Measurements from ENCODE around the gene ALG14. TPM values are rescaled to one million over a fixed set of nuclear protein-coding genes. Genes with fewer than 3 reads are reported as not detected.
A peak's percentile ranks its signal among the peaks of the same experiment; 100 is the strongest.
"Not testable (repeated sequence)": the region's sequence is repeated elsewhere in the genome, so short reads cannot be mapped to it uniquely, and the experiment has no call there.

ALG14 gene
- total RNA-seq, 2 donors from 2014 or later: 11.4 to 19.4 TPM

DNA sequence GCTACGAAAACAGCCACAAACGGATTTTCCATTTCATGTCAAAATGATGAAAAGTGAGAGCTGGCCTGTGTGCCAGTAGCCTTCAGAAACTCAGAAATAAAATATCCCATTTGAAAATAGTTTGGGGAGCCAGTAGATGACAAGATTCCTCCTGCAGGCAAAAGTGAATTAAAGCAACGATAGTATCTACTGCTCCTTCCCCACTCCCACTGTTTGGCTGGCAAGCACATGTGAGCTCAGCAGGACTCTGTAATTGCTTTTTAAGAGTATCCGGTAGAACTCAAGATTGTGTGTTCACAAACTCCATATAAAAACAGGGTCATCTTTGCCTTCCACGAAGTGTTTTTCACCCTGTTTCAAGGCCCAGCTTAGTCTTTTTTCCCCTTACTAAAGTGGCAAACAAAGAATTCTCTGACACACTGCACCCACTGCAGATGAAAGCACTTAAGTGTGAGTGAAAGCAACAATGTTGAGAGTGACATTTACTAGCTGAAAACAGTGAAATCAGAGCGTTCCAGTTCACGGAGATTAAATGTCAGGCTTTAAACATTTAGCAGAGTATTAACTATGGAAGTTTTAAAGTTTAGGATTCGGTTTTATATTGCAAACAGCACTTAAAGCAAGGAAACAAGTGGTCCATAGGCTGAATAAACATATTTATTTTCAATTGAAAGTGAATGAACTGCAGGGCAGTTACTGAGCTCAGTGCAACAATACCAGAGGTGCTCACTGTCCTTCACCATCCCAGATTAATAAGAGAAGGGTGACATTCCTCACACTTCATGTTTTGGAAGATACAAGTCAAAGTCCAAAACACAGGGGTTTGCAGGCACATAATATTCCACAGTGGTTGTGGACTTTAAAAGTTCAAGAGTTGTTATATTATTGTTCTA lies 70.0 kb downstream of the ALG14 start:
- intact Hi-C loops (cut with DNase I): no loop called here

DNA sequence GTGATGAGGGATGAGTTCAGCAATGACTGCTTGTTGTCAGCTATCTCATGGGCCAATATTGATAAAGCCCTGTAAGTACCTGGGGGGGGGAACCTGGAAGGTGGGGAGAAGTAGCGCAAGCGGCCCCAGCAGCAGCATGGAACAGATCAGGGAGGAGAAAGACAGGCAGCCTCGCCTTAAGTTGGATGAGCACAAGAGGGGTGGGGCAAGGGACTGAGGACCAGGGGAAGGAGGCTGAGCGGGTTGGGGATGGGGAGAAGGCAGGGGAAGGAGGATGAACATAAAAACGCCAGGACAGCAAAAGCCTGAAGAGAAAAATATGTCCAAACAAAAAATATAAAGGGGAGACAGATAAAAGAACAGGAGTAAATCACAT lies 70.6 kb downstream of the ALG14 start:
- peak overlapping the region; percentile 18 for H3K27ac ChIP-seq
- no peaks in the 10 kb centered on the region for H3K9me3 ChIP-seq
- DNase-seq: no peak
- no peaks in the 10 kb centered on the region for H3K27me3 ChIP-seq
- intact Hi-C loops (cut with DNase I): no loop called here
- no peaks in the 10 kb centered on the region for H3K4me1 ChIP-seq
- H3K4me3 ChIP-seq: no peak overlapping the region
- H3K36me3 ChIP-seq: no peaks in the 10 kb centered on the region
- TF ChIP-seq, protein P1, sequence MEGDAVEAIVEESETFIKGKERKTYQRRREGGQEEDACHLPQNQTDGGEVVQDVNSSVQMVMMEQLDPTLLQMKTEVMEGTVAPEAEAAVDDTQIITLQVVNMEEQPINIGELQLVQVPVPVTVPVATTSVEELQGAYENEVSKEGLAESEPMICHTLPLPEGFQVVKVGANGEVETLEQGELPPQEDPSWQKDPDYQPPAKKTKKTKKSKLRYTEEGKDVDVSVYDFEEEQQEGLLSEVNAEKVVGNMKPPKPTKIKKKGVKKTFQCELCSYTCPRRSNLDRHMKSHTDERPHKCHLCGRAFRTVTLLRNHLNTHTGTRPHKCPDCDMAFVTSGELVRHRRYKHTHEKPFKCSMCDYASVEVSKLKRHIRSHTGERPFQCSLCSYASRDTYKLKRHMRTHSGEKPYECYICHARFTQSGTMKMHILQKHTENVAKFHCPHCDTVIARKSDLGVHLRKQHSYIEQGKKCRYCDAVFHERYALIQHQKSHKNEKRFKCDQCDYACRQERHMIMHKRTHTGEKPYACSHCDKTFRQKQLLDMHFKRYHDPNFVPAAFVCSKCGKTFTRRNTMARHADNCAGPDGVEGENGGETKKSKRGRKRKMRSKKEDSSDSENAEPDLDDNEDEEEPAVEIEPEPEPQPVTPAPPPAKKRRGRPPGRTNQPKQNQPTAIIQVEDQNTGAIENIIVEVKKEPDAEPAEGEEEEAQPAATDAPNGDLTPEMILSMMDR (IDR thresholded peaks at IDR 0.05): no peak
- H3K9ac ChIP-seq (ENCODE audit: low read depth in 2 of 2, low read length in 2 of 2): no peak overlapping the region

More for the DNA sequence above, 70.0 kb downstream of the ALG14 start:
- Histone ChIP-seq H3K9ac (ENCODE audit: low read depth in 2 of 2, low read length in 2 of 2) (no peak overlapping the region), H3K27ac (peak overlapping the region; percentile 18), H3K9me3 (no peaks in the 10 kb centered on the region), H3K27me3 (no peaks in the 10 kb centered on the region), H3K4me1 (no peaks in the 10 kb centered on the region), H3K4me3 (no peak overlapping the region), H3K36me3 (no peaks in the 10 kb centered on the region)
- no peak for DNase-seq
- TF ChIP-seq, protein P1 (IDR thresholded peaks at IDR 0.05): no peak

DNA sequence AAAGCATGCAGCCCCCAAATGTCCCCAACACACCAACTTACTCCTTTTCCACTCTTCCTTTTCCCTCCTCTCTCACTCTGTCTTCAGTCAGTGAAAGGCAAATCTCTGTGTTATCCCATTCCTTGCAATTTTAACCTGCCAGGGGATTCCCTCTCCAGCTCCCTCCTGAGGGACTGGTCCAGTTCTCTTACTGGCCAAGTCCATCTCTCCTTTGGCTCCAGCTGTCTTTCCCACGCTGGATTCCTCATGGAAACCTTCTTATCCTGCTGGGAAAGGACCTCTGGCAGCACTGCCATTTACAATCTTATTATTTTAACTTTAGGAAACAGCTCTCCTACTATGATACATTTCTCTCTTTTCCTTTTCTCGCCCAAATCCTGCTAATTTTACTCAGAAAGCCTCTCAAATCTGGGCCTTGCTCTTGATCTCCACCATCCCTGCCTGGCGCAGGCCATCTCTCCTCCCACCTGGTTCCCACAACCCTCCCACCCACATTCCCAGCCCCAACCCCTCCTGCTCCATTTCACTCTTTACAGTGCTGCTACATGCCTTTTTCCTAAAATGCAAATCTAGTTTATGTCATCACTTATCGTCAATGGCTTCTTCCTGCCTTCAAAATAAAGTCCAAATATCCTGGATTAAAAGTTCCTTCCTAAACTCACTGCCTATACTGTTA lies 73.2 kb downstream of the ALG14 start:
- Histone ChIP-seq H3K36me3 (no peaks in the 10 kb centered on the region), H3K4me3 (no peak overlapping the region), H3K9me3 (no peaks in the 10 kb centered on the region), H3K9ac (ENCODE audit: low read depth in 2 of 2, low read length in 2 of 2) (no peak overlapping the region), H3K27me3 (no peaks in the 10 kb centered on the region), H3K27ac (no peak overlapping the region), H3K4me1 (no peaks in the 10 kb centered on the region)
- DNase-seq: no peak
- TF ChIP-seq, protein P1 (IDR thresholded peaks at IDR 0.05): no peak
- intact Hi-C loops (cut with DNase I): no loop called here

DNA sequence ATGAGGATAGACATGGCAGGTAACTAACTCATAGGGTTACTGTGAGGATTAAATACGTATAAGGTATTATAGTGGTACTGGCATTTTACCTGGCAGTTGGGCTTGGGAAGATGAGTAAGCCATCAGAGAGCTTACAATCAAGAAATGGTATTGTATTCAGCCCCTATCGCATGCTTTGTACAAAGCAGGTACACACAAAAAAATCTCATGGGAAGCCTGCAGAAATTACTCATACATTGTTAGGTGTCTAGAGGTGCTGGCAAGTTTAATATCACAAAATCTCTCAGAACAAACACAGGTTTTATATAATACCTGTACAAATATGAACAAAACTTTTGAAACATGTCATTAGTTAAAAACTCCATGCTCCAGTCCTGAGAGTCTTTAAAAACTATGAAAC lies 74.0 kb downstream of the ALG14 start:
- DNase-seq: no peak
- H3K4me1 ChIP-seq: no peaks in the 10 kb centered on the region

DNA sequence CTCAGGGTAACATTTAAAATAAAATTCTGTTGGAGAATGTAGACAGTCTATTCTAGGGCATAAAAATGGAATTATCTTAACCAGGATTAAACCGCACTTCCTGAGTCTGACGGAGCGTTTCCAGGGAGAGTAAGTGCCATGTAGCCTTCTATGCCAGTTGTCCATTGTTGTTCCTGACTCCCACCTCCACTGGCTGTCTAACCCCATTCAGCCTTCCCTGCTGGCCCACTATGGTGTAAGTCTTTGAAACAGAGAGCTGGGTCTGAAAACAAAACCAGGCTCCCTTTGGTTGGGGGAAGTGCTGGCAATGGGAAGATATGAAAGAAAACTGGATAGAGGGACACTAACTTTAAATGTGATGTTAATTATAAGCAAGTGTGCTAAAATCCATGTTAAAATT lies 74.6 kb downstream of the ALG14 start:
- H3K27me3 ChIP-seq: no peaks in the 10 kb centered on the region
- TF ChIP-seq, protein P1 (IDR thresholded peaks at IDR 0.05): no peak
- no peaks in the 10 kb centered on the region for H3K36me3 ChIP-seq
- no peak overlapping the region for H3K9ac ChIP-seq (ENCODE audit: low read depth in 2 of 2, low read length in 2 of 2)
- no peaks in the 10 kb centered on the region for H3K4me1 ChIP-seq
- intact Hi-C loops (cut with DNase I): no loop called here
- no peak overlapping the region for H3K4me3 ChIP-seq
- DNase-seq: no peak
- no peaks in the 10 kb centered on the region for H3K9me3 ChIP-seq
- H3K27ac ChIP-seq: no peak overlapping the region

More for the DNA sequence above, 74.0 kb downstream of the ALG14 start:
- no peak overlapping the region for H3K27ac ChIP-seq
- H3K4me3 ChIP-seq: no peak overlapping the region
- H3K36me3 ChIP-seq: no peaks in the 10 kb centered on the region
- no peaks in the 10 kb centered on the region for H3K27me3 ChIP-seq
- no peaks in the 10 kb centered on the region for H3K9me3 ChIP-seq
- intact Hi-C loops (cut with DNase I): no loop called here
- H3K9ac ChIP-seq (ENCODE audit: low read depth in 2 of 2, low read length in 2 of 2): no peak overlapping the region
- TF ChIP-seq, protein P1 (IDR thresholded peaks at IDR 0.05): no peak

DNA sequence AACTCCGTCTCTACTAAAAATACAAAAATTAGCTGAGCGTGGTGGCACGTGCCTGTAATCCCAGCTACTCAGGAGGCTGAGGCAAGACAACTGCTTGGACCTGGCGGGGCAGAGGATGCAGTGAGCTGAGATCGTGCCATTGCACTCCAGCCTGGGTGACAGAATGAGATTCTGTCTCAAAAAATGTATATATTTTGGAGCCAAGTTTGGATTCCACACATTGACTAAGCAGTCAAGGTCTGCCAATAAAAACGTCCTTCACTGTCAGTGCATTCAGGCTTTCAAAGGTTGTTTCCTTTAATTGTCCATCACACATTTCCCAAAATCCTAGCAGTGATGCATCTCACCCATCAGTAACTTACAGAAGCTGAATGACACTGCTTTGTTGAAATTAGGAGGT lies 77.2 kb downstream of the ALG14 start:
- not testable (repeated sequence) for H3K4me1 ChIP-seq, H3K36me3 ChIP-seq

More for the DNA sequence above, 77.2 kb downstream of the ALG14 start:
- H3K27me3 ChIP-seq; H3K4me3 ChIP-seq; DNase-seq; H3K9me3 ChIP-seq; H3K9ac ChIP-seq (ENCODE audit: low read depth in 2 of 2, low read length in 2 of 2); H3K27ac ChIP-seq; intact Hi-C loops (cut with DNase I): not testable (repeated sequence)

Measured in colonic mucosa (tissue), 4 donors.